Measurements from ENCODE around the gene HHATL.

- TF ChIP-seq POLR2A (IDR thresholded peaks at IDR 0.05; ENCODE audit: low read depth, low read length) (no peak), SPI1 (IDR thresholded peaks at IDR 0.05; ENCODE audit: low read depth, low read length) (no peak)
Observed at GRCh38 chr3:42660131-42660715, 42.4 kb downstream of the HHATL start.
